SU-DHL-6 (cell line): ENCODE results near the gene TUBB.

Experiments
- H2AFZ ChIP-seq: fragments of 200-600 bp; sonication (generic); 2 replicates; pipeline ENCODE4 v1.6.1; 2014; ENCODE audit warnings: low read depth, mild to moderate bottlenecking, moderate library complexity, mixed read lengths, antibody characterized with exemption, low read length; ENCODE audit not compliant: severe bottlenecking
- H3F3A ChIP-seq: fragments of 200-600 bp; shearing (Covaris generic); 2 replicates; pipeline ENCODE4 v1.6.0; 2016; ENCODE audit warnings: antibody characterized with exemption, mild to moderate bottlenecking; ENCODE audit not compliant: insufficient read depth
- H3K27ac ChIP-seq: fragments of 200-600 bp; sonication (generic); 2 replicates; pipeline ENCODE4 v1.5.1; 2016; ENCODE audit warnings: low read depth, mild to moderate bottlenecking, low read length, moderate library complexity, mixed read lengths
- H3K27me3 ChIP-seq: fragments of 200-600 bp; sonication (generic), shearing (Covaris generic); 2 replicates; pipeline ENCODE4 v1.6.0; 2014; ENCODE audit warnings: mild to moderate bottlenecking, low read length
- H3K36me3 ChIP-seq: fragments of 200-600 bp; sonication (generic); 2 replicates; pipeline ENCODE4 v1.6.1; 2014; ENCODE audit warnings: mild to moderate bottlenecking, low read length, mixed read lengths
- H3K4me2 ChIP-seq: fragments of 300-600, 200-600 bp; shearing (Covaris generic), sonication (generic); 2 replicates; pipeline ENCODE4 v1.6.0; 2014; ENCODE audit warnings: low read length, low read depth, mild to moderate bottlenecking; ENCODE audit not compliant: poor library complexity, severe bottlenecking
- H3K4me3 ChIP-seq: fragments of 200-600 bp; sonication (generic); 2 replicates; pipeline ENCODE4 v1.5.1; 2014; ENCODE audit warnings: antibody characterized with exemption, low read length, mild to moderate bottlenecking, mixed read lengths; ENCODE audit not compliant: insufficient read depth, poor library complexity, severe bottlenecking
- H3K79me2 ChIP-seq: fragments of 200-600 bp; sonication (generic); 2 replicates; pipeline ENCODE4 v1.6.1; 2014; ENCODE audit warnings: mild to moderate bottlenecking, low read length, moderate library complexity; ENCODE audit not compliant: insufficient read depth
- H3K9ac ChIP-seq: fragments of 200-600 bp; sonication (generic); 2 replicates; pipeline ENCODE4 v1.7.0; 2014; ENCODE audit warnings: mild to moderate bottlenecking, low read length
- H3K9me2 ChIP-seq: fragments of 200-600 bp; sonication (generic); replicated peaks from 2 replicates; pipeline ENCODE4 v1.6.1; 2014; ENCODE audit warnings: low read length; ENCODE audit not compliant: insufficient read depth
- H3K9me3 ChIP-seq: fragments of 200-600 bp; sonication (generic); 2 replicates; pipeline ENCODE4 v1.6.1; 2014; ENCODE audit warnings: low read length, mixed read lengths; ENCODE audit not compliant: insufficient read depth
- H4K20me1 ChIP-seq: fragments of 200-600 bp; sonication (generic); 2 replicates; pipeline ENCODE4 v1.6.1; 2014; ENCODE audit warnings: low read depth, mild to moderate bottlenecking, antibody characterized with exemption, low read length, moderate library complexity, mixed read lengths
- EZH2phosphoT487 ChIP-seq: fragments of 200-600 bp; sonication (generic), shearing (Covaris generic); conservative IDR thresholded peaks from 2 replicates; pipeline ENCODE4 v1.6.1; 2018; ENCODE audit warnings: mild to moderate bottlenecking, antibody characterized with exemption, low read length, moderate library complexity, mixed read lengths
- TF ChIP-seq, protein P1 (sequence below): fragments of 200-600 bp; sonication (generic); IDR thresholded peaks from one replicate; pipeline ENCODE4 v1.5.1; 2017; ENCODE audit warnings: antibody characterized with exemption, mild to moderate bottlenecking, low read length, moderate library complexity; ENCODE audit not compliant: insufficient read depth, poor library complexity, severe bottlenecking

TUBB gene

DNA sequence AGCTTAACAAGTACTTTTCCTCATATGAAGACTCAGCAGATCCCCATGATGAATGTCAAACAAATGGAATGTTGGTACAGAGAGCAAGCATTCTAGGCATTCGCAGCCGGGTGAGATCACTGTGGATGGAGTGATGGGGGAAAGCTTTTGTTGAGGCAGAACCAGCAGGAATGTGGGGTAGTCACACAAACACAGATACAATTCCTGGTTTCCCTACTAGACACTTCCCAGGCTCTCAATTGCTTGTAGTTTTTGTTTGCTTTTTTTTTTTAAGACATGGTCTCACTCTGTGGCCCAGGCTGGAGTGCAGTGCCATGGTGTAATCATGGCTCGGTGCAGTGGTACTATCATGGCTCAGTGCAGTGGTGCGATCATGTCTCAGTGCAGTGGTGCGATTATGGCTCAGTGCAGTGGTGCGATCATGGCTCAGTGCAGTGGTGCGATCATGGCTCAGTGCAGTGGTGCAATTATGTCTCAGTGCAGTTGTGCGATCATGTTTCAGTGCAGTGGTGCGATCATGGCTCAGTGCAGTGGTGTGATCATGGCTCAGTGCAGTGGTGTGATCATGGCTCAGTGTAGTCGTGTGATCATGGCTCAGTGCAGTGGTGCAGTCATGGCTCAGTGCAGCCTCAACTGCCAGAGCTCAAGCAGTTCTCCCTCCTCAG, 39.6 kb downstream of the TUBB start:
- no peak overlapping the region for H2AFZ ChIP-seq

DNA sequence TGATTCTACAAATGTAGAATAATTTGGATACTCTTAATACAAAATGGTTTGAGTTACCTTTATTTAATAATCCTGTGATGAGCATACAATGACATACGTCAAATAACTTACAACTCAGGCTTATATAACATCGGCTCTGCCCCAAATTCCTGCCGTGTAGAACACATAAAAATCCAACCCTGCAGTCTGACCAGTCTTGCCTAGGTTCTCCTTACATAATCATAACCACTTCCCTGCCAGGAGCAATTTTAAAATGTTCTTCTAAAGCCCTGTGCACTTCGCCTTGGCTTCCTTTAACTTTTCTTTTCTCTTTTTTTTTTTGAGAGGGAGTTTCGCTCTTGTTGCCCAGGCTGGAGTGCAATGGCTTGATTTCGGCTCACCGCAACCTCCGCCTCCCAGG, 40.4 kb downstream of the TUBB start:
- Histone ChIP-seq H3F3A (no peaks in the 10 kb centered on the region), H3K36me3 (no peaks in the 10 kb centered on the region), H3K27me3 (no peaks in the 10 kb centered on the region), H4K20me1 (no peaks in the 10 kb centered on the region), H3K4me2 (no peak overlapping the region), H3K9me3 (no peaks in the 10 kb centered on the region), H3K9me2 (no peaks in the 10 kb centered on the region), H3K27ac (no peak overlapping the region), H2AFZ (no peak overlapping the region), H3K4me3 (no peak overlapping the region), H3K79me2 (no peaks in the 10 kb centered on the region), H3K9ac (no peak overlapping the region)
- no peak for TF ChIP-seq EZH2phosphoT487
- TF ChIP-seq, protein P1, sequence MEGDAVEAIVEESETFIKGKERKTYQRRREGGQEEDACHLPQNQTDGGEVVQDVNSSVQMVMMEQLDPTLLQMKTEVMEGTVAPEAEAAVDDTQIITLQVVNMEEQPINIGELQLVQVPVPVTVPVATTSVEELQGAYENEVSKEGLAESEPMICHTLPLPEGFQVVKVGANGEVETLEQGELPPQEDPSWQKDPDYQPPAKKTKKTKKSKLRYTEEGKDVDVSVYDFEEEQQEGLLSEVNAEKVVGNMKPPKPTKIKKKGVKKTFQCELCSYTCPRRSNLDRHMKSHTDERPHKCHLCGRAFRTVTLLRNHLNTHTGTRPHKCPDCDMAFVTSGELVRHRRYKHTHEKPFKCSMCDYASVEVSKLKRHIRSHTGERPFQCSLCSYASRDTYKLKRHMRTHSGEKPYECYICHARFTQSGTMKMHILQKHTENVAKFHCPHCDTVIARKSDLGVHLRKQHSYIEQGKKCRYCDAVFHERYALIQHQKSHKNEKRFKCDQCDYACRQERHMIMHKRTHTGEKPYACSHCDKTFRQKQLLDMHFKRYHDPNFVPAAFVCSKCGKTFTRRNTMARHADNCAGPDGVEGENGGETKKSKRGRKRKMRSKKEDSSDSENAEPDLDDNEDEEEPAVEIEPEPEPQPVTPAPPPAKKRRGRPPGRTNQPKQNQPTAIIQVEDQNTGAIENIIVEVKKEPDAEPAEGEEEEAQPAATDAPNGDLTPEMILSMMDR, result no peak

More for the DNA sequence above, 39.6 kb downstream of the TUBB start:
- Histone ChIP-seq H3K27me3 (no peaks in the 10 kb centered on the region), H3K9me2 (no peaks in the 10 kb centered on the region), H3K9ac (no peak overlapping the region), H4K20me1 (no peaks in the 10 kb centered on the region), H3K79me2 (no peaks in the 10 kb centered on the region), H3K9me3 (no peaks in the 10 kb centered on the region), H3K36me3 (no peaks in the 10 kb centered on the region), H3K4me2 (no peak overlapping the region), H3K4me3 (no peak overlapping the region), H3F3A (no peaks in the 10 kb centered on the region), H3K27ac (no peak overlapping the region)
- TF ChIP-seq, protein P1, result no peak
- TF ChIP-seq EZH2phosphoT487, result no peak

GRCh38 chr6:30761791-30762429, 41.8 kb downstream of the TUBB start:
- Histone ChIP-seq H3K4me2 (no peak overlapping the region), H2AFZ (no peak overlapping the region), H3K4me3 (no peak overlapping the region), H3K9ac (no peak overlapping the region), H3K36me3 (no peaks in the 10 kb centered on the region), H4K20me1 (no peaks in the 10 kb centered on the region), H3K9me3 (no peaks in the 10 kb centered on the region), H3F3A (no peaks in the 10 kb centered on the region), H3K27me3 (no peaks in the 10 kb centered on the region), H3K9me2 (no peaks in the 10 kb centered on the region), H3K79me2 (no peaks in the 10 kb centered on the region), H3K27ac (no peak overlapping the region)
- no peak for TF ChIP-seq EZH2phosphoT487
- TF ChIP-seq, protein P1, result no peak
